PC-9 (cell line): Measurements from ENCODE around the gene SLAIN2. TPM values are rescaled to one million over a fixed set of nuclear protein-coding genes. Genes with fewer than 3 reads are reported as not detected.
A peak's percentile ranks its signal among the peaks of the same experiment; 100 is the strongest.
"Not testable (repeated sequence)": the region's sequence is repeated elsewhere in the genome, so short reads cannot be mapped to it uniquely, and the experiment has no call there.

Source experiments
- BruUV-seq: library from RNA; stranded (reverse); fragments of 400-500 nt; replicated peaks from 2 replicates; lab custom pipeline; 2021; lab: Mats Ljungman, UMichigan
- CTCF ChIA-PET: fragments of 300-600 bp; sonication (Branson Sonifier 250); formaldehyde crosslinking; loops from one replicate; lab custom pipeline; 2022; ENCODE audit warnings: antibody characterized with exemption; lab: Charles Lee
- POLR2A ChIA-PET: fragments of 300-600 bp; sonication (Branson Sonifier 250); formaldehyde crosslinking; loops from one replicate; lab custom pipeline; 2022; ENCODE audit warnings: antibody characterized with exemption; ENCODE audit not compliant: unreplicated experiment; lab: Charles Lee
- DNase-seq, 2 experiments: peaks; one replicate each; pipeline versions ENCODE4 v3.0.0 to v3.0.0-alpha.2; 2015 to 2022; ENCODE audit warnings: mixed read lengths in 1 of 2
- H2AFZ ChIP-seq: fragments of 200-600 bp; sonication (generic); 2 replicates; pipeline ENCODE4 v1.8.1; 2017; ENCODE audit warnings: antibody characterized with exemption
- H3F3A ChIP-seq: fragments of 200-600 bp; sonication (generic); 2 replicates; pipeline ENCODE4 v1.8.1; 2017; ENCODE audit warnings: antibody characterized with exemption, mild to moderate bottlenecking, low read depth; ENCODE audit not compliant: insufficient read depth
- H3K27ac ChIP-seq: fragments of 200-600 bp; sonication (generic); 2 replicates; pipeline ENCODE4 v1.6.1; 2016; ENCODE audit warnings: mixed run types
- H3K27me3 ChIP-seq: fragments of 200-600 bp; sonication (generic); 2 replicates; pipeline ENCODE4 v1.6.1; 2016; ENCODE audit warnings: low read depth, mixed run types; ENCODE audit not compliant: insufficient read depth
- H3K36me3 ChIP-seq: fragments of 200-600 bp; sonication (generic); 2 replicates; pipeline ENCODE4 v1.6.1; 2016; ENCODE audit warnings: low read depth, mixed run types
- H3K4me1 ChIP-seq: fragments of 200-600 bp; sonication (generic); replicated peaks from 2 replicates; pipeline ENCODE4 v1.6.1; 2016; ENCODE audit warnings: mixed run types; ENCODE audit not compliant: insufficient read depth
- H3K4me2 ChIP-seq: fragments of 200-600 bp; sonication (generic); 2 replicates; pipeline ENCODE4 v1.6.1; 2017; ENCODE audit warnings: mixed run types
- H3K4me3 ChIP-seq: fragments of 200-600 bp; sonication (generic); 2 replicates; pipeline ENCODE4 v1.6.1; 2016; ENCODE audit warnings: mixed run types
- H3K79me2 ChIP-seq: fragments of 200-600 bp; sonication (generic); 2 replicates; pipeline ENCODE4 v1.6.1; 2017; ENCODE audit warnings: low read depth, mixed run types
- H3K9me2 ChIP-seq: fragments of 200-600 bp; sonication (generic); 2 replicates; pipeline ENCODE4 v1.8.1; 2017; ENCODE audit warnings: mild to moderate bottlenecking; ENCODE audit not compliant: insufficient read depth
- H3K9me3 ChIP-seq: fragments of 200-600 bp; sonication (generic); 2 replicates; pipeline ENCODE4 v1.8.1; 2016; ENCODE audit warnings: low read depth; ENCODE audit not compliant: insufficient read depth
- H4K20me1 ChIP-seq: fragments of 200-600 bp; sonication (generic); 2 replicates; pipeline ENCODE4 v1.8.1; 2017; ENCODE audit not compliant: insufficient read depth
- EZH2 ChIP-seq: fragments of 200-600 bp; sonication (generic); IDR thresholded peaks from 2 replicates; pipeline ENCODE4 v1.8.0; 2017; ENCODE audit warnings: antibody characterized with exemption, low read depth
- intact Hi-C: fragments of 100-400 bp; cut with micrococcal nuclease; formaldehyde crosslinking; loops from one replicate; pipeline ENCODE4 v1.10.0; 2022; ENCODE audit not compliant: unreplicated experiment
- total RNA-seq: library from RNA; stranded (reverse); gene quantifications from 2 replicates; pipeline ENCODE4 v1.2.3, GENCODE V29; 2021
- TF ChIP-seq, protein P1 (sequence below): fragments of 200-600 bp; sonication (generic); conservative IDR thresholded peaks from 2 replicates; pipeline ENCODE4 v1.6.1; 2017; ENCODE audit warnings: mixed run types, antibody characterized with exemption, mild to moderate bottlenecking, moderate library complexity

The SLAIN2 gene
- total RNA-seq, 1 experiment from 2014 or later = 70.4 TPM

DNA sequence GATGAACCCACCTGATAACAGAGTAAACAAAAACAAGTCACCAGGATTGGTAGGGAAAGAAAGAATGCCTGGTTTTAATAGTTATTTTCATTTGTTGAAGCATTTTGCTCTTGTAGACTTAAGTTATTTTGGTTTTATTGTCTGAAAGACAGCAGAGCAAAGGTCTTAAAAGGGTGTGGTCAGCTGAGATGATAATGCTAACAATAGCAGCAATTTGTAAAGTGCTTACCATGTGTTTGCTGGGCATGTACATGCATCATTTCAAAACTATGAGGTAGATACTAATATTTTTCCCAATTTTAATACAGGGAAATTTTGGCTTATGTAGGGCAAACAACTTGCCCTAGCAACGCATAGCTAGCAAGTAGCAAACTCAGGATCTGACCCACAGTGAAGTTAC is 95.0 kb downstream of the SLAIN2 start:
- no peaks in the 10 kb centered on the region for H3K79me2 ChIP-seq
- no peaks in the 10 kb centered on the region for H3K36me3 ChIP-seq
- no peaks in the 10 kb centered on the region for H3K4me1 ChIP-seq
- intact Hi-C loops = loop anchor here (10.0 kb wide), 1 partner anchor 122 kb away; no protein-coding TSS in a partner anchor
- no peak for DNase-seq
- ChIA-PET CTCF (no interaction called here), POLR2A (no interaction called here)
- no peak overlapping the region for H3K4me3 ChIP-seq
- H3K4me2 ChIP-seq = no peak overlapping the region
- no TSS peak for BruUV-seq
- H3K27ac ChIP-seq = no peak overlapping the region
- no peaks in the 10 kb centered on the region for H3K9me3 ChIP-seq
- H3F3A ChIP-seq = no peaks in the 10 kb centered on the region; the same call in 1 of the 2 replicates
- H4K20me1 ChIP-seq = 0 out of 2 replicates have a peak, but pooled peaks cover under 1% of the 10 kb centered on the region
- no peak overlapping the region for H2AFZ ChIP-seq
- no peaks in the 10 kb centered on the region for H3K9me2 ChIP-seq
- TF ChIP-seq EZH2 = no peak
- TF ChIP-seq, protein P1, sequence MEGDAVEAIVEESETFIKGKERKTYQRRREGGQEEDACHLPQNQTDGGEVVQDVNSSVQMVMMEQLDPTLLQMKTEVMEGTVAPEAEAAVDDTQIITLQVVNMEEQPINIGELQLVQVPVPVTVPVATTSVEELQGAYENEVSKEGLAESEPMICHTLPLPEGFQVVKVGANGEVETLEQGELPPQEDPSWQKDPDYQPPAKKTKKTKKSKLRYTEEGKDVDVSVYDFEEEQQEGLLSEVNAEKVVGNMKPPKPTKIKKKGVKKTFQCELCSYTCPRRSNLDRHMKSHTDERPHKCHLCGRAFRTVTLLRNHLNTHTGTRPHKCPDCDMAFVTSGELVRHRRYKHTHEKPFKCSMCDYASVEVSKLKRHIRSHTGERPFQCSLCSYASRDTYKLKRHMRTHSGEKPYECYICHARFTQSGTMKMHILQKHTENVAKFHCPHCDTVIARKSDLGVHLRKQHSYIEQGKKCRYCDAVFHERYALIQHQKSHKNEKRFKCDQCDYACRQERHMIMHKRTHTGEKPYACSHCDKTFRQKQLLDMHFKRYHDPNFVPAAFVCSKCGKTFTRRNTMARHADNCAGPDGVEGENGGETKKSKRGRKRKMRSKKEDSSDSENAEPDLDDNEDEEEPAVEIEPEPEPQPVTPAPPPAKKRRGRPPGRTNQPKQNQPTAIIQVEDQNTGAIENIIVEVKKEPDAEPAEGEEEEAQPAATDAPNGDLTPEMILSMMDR = no peak
- H3K27me3 ChIP-seq = no peaks in the 10 kb centered on the region

GRCh38 chr4:48439988-48440387 is 98.7 kb downstream of the SLAIN2 start:
- H2AFZ ChIP-seq = no peak overlapping the region
- H3F3A ChIP-seq = no peaks in the 10 kb centered on the region
- POLR2A ChIA-PET = no interaction called here
- no peaks in the 10 kb centered on the region for H3K9me3 ChIP-seq
- no peaks in the 10 kb centered on the region for H3K9me2 ChIP-seq
- H3K4me2 ChIP-seq = no peak overlapping the region
- intact Hi-C loops = loop anchor here (10.0 kb wide), 2 partner anchors 105 to 125 kb away; no protein-coding TSS in a partner anchor
- no peak for DNase-seq
- no TSS peak for BruUV-seq
- no peaks in the 10 kb centered on the region for H3K27me3 ChIP-seq
- CTCF ChIA-PET = interaction anchor here (0.6 kb wide), 1 partner anchor 48 kb away, joined by 3 read pairs; no protein-coding TSS in a partner anchor
- no peaks in the 10 kb centered on the region for H4K20me1 ChIP-seq
- H3K27ac ChIP-seq = no peak overlapping the region
- no peak for TF ChIP-seq EZH2
- no peaks in the 10 kb centered on the region for H3K36me3 ChIP-seq
- H3K4me3 ChIP-seq = no peak overlapping the region
- H3K4me1 ChIP-seq = no peaks in the 10 kb centered on the region
- no peaks in the 10 kb centered on the region for H3K79me2 ChIP-seq

- H3K4me3 ChIP-seq, H3F3A ChIP-seq, DNase-seq, H3K36me3 ChIP-seq, CTCF ChIA-PET, H3K79me2 ChIP-seq, H3K9me3 ChIP-seq, H3K4me1 ChIP-seq, H3K4me2 ChIP-seq, BruUV-seq, H3K9me2 ChIP-seq, H4K20me1 ChIP-seq, H3K27ac ChIP-seq, H2AFZ ChIP-seq, H3K27me3 ChIP-seq: not testable (repeated sequence)
- POLR2A ChIA-PET = interaction anchor here (0.7 kb wide), 1 partner anchor 92 kb away, joined by 3 read pairs; no protein-coding TSS in a partner anchor
- intact Hi-C loops = loop anchor here (10.0 kb wide), 1 partner anchor 104 kb away; no protein-coding TSS in a partner anchor
Observed at GRCh38 chr4:48440914-48441313, 99.6 kb downstream of the SLAIN2 start.

DNA sequence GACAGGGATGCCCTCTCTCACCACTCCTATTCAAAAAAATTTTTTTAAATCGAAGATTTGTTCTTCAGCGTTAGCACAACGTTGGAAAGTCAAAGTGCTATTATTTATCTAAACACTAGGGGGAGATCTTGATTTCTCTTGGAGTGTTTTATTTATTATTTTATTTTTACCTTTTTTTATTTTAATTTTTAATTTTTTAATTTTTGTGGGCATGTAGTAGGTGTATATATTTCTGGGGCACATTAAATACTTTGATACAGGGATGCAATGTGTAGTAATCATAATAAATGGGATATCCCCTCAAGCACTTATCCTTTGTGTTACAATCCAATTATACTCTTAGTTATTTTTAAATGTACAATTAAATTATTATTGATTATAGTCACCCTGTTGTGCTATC is 104.4 kb downstream of the SLAIN2 start:
- Histone ChIP-seq H3K4me2 (no peak overlapping the region), H3K79me2 (no peaks in the 10 kb centered on the region), H2AFZ (no peak overlapping the region), H3K27ac (no peak overlapping the region), H4K20me1 (no peaks in the 10 kb centered on the region), H3K4me3 (no peak overlapping the region), H3F3A (no peaks in the 10 kb centered on the region), H3K9me2 (no peaks in the 10 kb centered on the region), H3K27me3 (no peaks in the 10 kb centered on the region), H3K36me3 (no peaks in the 10 kb centered on the region), H3K9me3 (no peaks in the 10 kb centered on the region), H3K4me1 (no peaks in the 10 kb centered on the region)
- CTCF ChIA-PET = no interaction called here
- no TSS peak for BruUV-seq
- POLR2A ChIA-PET = no interaction called here
- DNase-seq = peak in 1 of 2 experiments; percentile 37
- intact Hi-C loops = loop anchor here (10.0 kb wide), 1 partner anchor 99 kb away; no protein-coding TSS in a partner anchor
- TF ChIP-seq EZH2 = no peak
- TF ChIP-seq, protein P1 = peak; percentile 66
